Neural cell (in vitro differentiated cells): ENCODE data around the gene HPSE2. TPM values are rescaled to one million over a fixed set of nuclear protein-coding genes. Genes with fewer than 3 reads are reported as not detected.

ENCODE experiments used
- H2AFZ ChIP-seq: fragments of 200-600, 300-800 bp; sonication (generic), shearing (Covaris generic); 2 replicates; pipeline ENCODE4 v1.6.0; 2014; ENCODE audit warnings: low read depth, mild to moderate bottlenecking, antibody characterized with exemption, low read length, moderate library complexity
- H3F3A ChIP-seq: fragments of 200-600 bp; shearing (Covaris generic); 2 replicates; pipeline ENCODE4 v1.6.1; 2016; ENCODE audit warnings: mild to moderate bottlenecking, moderate library complexity, mixed read lengths, antibody characterized with exemption, low read length; ENCODE audit not compliant: insufficient read depth, poor library complexity, severe bottlenecking
- H3K27ac ChIP-seq: fragments of 200-600, 300-800 bp; sonication (generic), shearing (Covaris generic); 2 replicates; pipeline ENCODE4 v1.5.1; 2014; ENCODE audit warnings: mild to moderate bottlenecking, low read length, moderate library complexity
- H3K27me3 ChIP-seq: fragments of 300-800, 200-600 bp; sonication (generic), shearing (Covaris generic); 2 replicates; pipeline ENCODE4 v1.6.0; 2014; ENCODE audit warnings: mild to moderate bottlenecking, low read depth, low read length, moderate library complexity; ENCODE audit not compliant: insufficient read depth
- H3K36me3 ChIP-seq: fragments of 300-800, 200-600 bp; sonication (generic), shearing (Covaris generic); 2 replicates; pipeline ENCODE4 v1.5.1; 2014; ENCODE audit warnings: mild to moderate bottlenecking, antibody characterized with exemption, low read length, moderate library complexity; ENCODE audit not compliant: insufficient read depth
- H3K4me2 ChIP-seq: fragments of 300-800, 200-600 bp; sonication (generic), shearing (Covaris generic); 2 replicates; pipeline ENCODE4 v1.6.0; 2014; ENCODE audit warnings: mild to moderate bottlenecking, low read length
- H3K4me3 ChIP-seq: fragments of 300-800, 200-600 bp; sonication (generic), shearing (Covaris generic); 2 replicates; pipeline ENCODE4 v1.5.1; 2014; ENCODE audit warnings: mild to moderate bottlenecking, low read length, moderate library complexity
- H3K79me2 ChIP-seq: fragments of 200-600 bp; shearing (Covaris generic); replicated peaks from 2 replicates; pipeline ENCODE4 v1.6.0; 2014; ENCODE audit warnings: mild to moderate bottlenecking, low read length, moderate library complexity; ENCODE audit not compliant: insufficient read depth
- H3K9ac ChIP-seq: fragments of 300-800, 200-600 bp; sonication (generic), shearing (Covaris generic); 2 replicates; pipeline ENCODE4 v1.6.1; 2016; ENCODE audit warnings: mild to moderate bottlenecking, low read length, mixed read lengths
- H3K9me2 ChIP-seq: fragments of 200-600 bp; shearing (Covaris generic); 2 replicates; pipeline ENCODE4 v1.6.1; 2016; ENCODE audit warnings: mild to moderate bottlenecking, low read length, mixed read lengths; ENCODE audit not compliant: insufficient read depth
- H3K9me3 ChIP-seq: fragments of 200-600, 300-800 bp; sonication (generic), shearing (Covaris generic); 2 replicates; pipeline ENCODE4 v1.6.1; 2016; ENCODE audit warnings: mild to moderate bottlenecking, mixed run types, low read length, moderate library complexity, mixed read lengths
- H4K20me1 ChIP-seq: fragments of 200-600 bp; shearing (Covaris generic); 2 replicates; pipeline ENCODE4 v1.6.1; 2016; ENCODE audit warnings: mild to moderate bottlenecking, mixed run types; ENCODE audit not compliant: insufficient read depth
- EP300 ChIP-seq: fragments of 450-650 bp; conservative IDR thresholded peaks from 2 replicates; pipeline ENCODE4 v1.6.1; 2014; ENCODE audit warnings: antibody characterized with exemption, mild to moderate bottlenecking, moderate library complexity; ENCODE audit not compliant: poor library complexity, severe bottlenecking
- EZH2 ChIP-seq: fragments of 200-600, 300-800 bp; shearing (Covaris generic), sonication (generic); IDR thresholded peaks from 2 replicates; pipeline ENCODE4 v1.6.1; 2014; ENCODE audit warnings: antibody characterized with exemption, low read length, borderline replicate concordance, mild to moderate bottlenecking; ENCODE audit not compliant: insufficient read depth, poor library complexity, severe bottlenecking
- MXI1 ChIP-seq: fragments of 450-650 bp; conservative IDR thresholded peaks from 2 replicates; pipeline ENCODE4 v1.6.1; 2014; ENCODE audit warnings: antibody characterized with exemption, mild to moderate bottlenecking; ENCODE audit not compliant: poor library complexity, severe bottlenecking
- POLR2AphosphoS5 ChIP-seq: IDR thresholded peaks from 2 replicates; pipeline ENCODE4 v1.6.1; 2012
- RAD21 ChIP-seq: fragments of 450-650 bp; conservative IDR thresholded peaks from 2 replicates; pipeline ENCODE4 v1.6.1; 2014; ENCODE audit warnings: antibody characterized with exemption, mild to moderate bottlenecking, moderate library complexity
- SMC3 ChIP-seq: fragments of 450-650 bp; conservative IDR thresholded peaks from 2 replicates; pipeline ENCODE4 v1.6.1; 2014; ENCODE audit warnings: antibody characterized with exemption, mild to moderate bottlenecking, moderate library complexity; ENCODE audit not compliant: poor library complexity
- TAF1 ChIP-seq: IDR thresholded peaks from 2 replicates; pipeline ENCODE4 v1.6.1; 2012; ENCODE audit warnings: low read depth
- polyA plus RNA-seq: library from polyadenylated mRNA; depleted of rRNA; stranded (reverse); fragments of >200 nt; gene quantifications from 2 replicates; pipeline ENCODE4 v1.2.3, GENCODE V29; 2014
- TF ChIP-seq, protein P1 (sequence below): IDR thresholded peaks from 2 replicates; pipeline ENCODE4 v1.6.1; 2012; ENCODE audit warnings: borderline replicate concordance
- TF ChIP-seq, protein P2 (sequence below): fragments of 450-650 bp; IDR thresholded peaks from 2 replicates; pipeline ENCODE4 v1.5.1; 2014; ENCODE audit warnings: antibody characterized with exemption, mild to moderate bottlenecking, moderate library complexity; ENCODE audit not compliant: poor library complexity, severe bottlenecking

The HPSE2 gene
- polyA plus RNA-seq, 1 donor from 2014 or later: not detected

DNA sequence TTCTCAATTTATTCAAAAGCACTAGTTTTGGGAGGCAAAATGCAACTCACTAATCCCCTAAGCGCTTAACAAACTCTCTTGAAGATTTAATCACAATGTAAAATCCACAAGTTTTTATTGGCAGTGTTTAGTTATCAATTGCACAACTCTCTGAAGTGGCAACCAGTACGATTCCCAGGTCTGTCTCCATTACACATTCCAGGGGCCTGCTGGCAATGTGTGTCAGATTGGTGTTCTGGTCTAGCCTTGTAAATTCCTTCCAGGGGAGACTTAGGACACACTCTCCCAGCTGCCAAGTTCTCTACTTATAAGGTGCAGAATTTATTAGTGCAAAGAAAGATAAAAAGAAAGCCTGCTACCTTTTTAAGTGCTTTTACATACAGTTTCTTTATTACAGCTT, 624.2 kb downstream of the HPSE2 start:
- TF ChIP-seq EZH2 (no peak), MXI1 (no peak), RAD21 (no peak), EP300 (no peak), TAF1 (no peak), POLR2AphosphoS5 (no peak), SMC3 (no peak)
- TF ChIP-seq, protein P1, sequence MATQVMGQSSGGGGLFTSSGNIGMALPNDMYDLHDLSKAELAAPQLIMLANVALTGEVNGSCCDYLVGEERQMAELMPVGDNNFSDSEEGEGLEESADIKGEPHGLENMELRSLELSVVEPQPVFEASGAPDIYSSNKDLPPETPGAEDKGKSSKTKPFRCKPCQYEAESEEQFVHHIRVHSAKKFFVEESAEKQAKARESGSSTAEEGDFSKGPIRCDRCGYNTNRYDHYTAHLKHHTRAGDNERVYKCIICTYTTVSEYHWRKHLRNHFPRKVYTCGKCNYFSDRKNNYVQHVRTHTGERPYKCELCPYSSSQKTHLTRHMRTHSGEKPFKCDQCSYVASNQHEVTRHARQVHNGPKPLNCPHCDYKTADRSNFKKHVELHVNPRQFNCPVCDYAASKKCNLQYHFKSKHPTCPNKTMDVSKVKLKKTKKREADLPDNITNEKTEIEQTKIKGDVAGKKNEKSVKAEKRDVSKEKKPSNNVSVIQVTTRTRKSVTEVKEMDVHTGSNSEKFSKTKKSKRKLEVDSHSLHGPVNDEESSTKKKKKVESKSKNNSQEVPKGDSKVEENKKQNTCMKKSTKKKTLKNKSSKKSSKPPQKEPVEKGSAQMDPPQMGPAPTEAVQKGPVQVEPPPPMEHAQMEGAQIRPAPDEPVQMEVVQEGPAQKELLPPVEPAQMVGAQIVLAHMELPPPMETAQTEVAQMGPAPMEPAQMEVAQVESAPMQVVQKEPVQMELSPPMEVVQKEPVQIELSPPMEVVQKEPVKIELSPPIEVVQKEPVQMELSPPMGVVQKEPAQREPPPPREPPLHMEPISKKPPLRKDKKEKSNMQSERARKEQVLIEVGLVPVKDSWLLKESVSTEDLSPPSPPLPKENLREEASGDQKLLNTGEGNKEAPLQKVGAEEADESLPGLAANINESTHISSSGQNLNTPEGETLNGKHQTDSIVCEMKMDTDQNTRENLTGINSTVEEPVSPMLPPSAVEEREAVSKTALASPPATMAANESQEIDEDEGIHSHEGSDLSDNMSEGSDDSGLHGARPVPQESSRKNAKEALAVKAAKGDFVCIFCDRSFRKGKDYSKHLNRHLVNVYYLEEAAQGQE: no peak
- TF ChIP-seq, protein P2, sequence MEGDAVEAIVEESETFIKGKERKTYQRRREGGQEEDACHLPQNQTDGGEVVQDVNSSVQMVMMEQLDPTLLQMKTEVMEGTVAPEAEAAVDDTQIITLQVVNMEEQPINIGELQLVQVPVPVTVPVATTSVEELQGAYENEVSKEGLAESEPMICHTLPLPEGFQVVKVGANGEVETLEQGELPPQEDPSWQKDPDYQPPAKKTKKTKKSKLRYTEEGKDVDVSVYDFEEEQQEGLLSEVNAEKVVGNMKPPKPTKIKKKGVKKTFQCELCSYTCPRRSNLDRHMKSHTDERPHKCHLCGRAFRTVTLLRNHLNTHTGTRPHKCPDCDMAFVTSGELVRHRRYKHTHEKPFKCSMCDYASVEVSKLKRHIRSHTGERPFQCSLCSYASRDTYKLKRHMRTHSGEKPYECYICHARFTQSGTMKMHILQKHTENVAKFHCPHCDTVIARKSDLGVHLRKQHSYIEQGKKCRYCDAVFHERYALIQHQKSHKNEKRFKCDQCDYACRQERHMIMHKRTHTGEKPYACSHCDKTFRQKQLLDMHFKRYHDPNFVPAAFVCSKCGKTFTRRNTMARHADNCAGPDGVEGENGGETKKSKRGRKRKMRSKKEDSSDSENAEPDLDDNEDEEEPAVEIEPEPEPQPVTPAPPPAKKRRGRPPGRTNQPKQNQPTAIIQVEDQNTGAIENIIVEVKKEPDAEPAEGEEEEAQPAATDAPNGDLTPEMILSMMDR: no peak
- Histone ChIP-seq H3K9ac (no peak overlapping the region), H3K4me3 (no peak overlapping the region), H3K9me3 (no peaks in the 10 kb centered on the region), H3K36me3 (no peaks in the 10 kb centered on the region), H4K20me1 (no peaks in the 10 kb centered on the region), H3K27me3 (no peaks in the 10 kb centered on the region), H3K9me2 (no peaks in the 10 kb centered on the region), H3K27ac (no peak overlapping the region), H3K79me2 (no peaks in the 10 kb centered on the region), H3F3A (no peaks in the 10 kb centered on the region), H2AFZ (no peak overlapping the region), H3K4me2 (no peak overlapping the region)

DNA sequence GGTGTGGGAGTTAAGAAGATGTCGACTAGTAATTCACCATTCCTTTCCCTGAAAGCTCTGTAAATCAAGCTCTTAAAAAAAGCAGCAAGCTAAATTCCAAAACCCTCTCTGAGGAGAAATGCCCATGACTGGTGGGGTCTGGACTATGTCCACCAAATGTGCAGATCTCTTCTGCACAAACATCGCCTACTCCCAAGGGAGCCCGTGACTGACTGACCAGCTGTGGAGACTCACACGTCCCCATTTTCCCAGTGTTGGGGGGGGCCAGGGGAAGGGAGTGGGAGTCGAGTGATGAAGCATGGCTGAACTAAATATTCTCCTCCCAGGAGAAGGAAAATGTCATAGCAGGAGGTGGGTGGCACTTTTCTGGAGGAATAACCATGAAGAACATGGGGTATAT, 624.8 kb downstream of the HPSE2 start:
- Histone ChIP-seq H3K36me3 (no peaks in the 10 kb centered on the region), H3K27ac (no peak overlapping the region), H3K4me3 (no peak overlapping the region), H3F3A (no peaks in the 10 kb centered on the region), H3K4me2 (no peak overlapping the region), H3K27me3 (no peaks in the 10 kb centered on the region), H4K20me1 (no peaks in the 10 kb centered on the region), H3K9ac (no peak overlapping the region), H3K9me2 (no peaks in the 10 kb centered on the region), H2AFZ (no peak overlapping the region), H3K79me2 (no peaks in the 10 kb centered on the region), H3K9me3 (no peaks in the 10 kb centered on the region)
- TF ChIP-seq MXI1 (no peak), RAD21 (no peak), TAF1 (no peak), EZH2 (no peak), POLR2AphosphoS5 (no peak), EP300 (no peak), SMC3 (no peak)
- TF ChIP-seq, protein P2: no peak
- TF ChIP-seq, protein P1: no peak
